Caco-2 (cell line): ENCODE measurements around the gene TSPYL2. TPM values are rescaled to one million over a fixed set of nuclear protein-coding genes. Genes with fewer than 3 reads are reported as not detected.
A peak's percentile ranks its signal among the peaks of the same experiment; 100 is the strongest.

ENCODE experiments used
- BruUV-seq: library from RNA; stranded (reverse); fragments of 400-500 nt; replicated peaks from 2 replicates; lab custom pipeline; 2021; lab: Mats Ljungman, UMichigan
- CTCF ChIA-PET: fragments of 300-600 bp; sonication (Branson Sonifier 250); formaldehyde crosslinking; loops from one replicate; lab custom pipeline; 2022; ENCODE audit warnings: antibody characterized with exemption; lab: Charles Lee
- POLR2A ChIA-PET: fragments of 300-600 bp; sonication (Branson Sonifier 250); formaldehyde crosslinking; loops from one replicate; lab custom pipeline; 2022; ENCODE audit warnings: antibody characterized with exemption; lab: Charles Lee
- DNase-seq, 2 experiments: peaks; one replicate each; pipeline versions ENCODE4 v3.0.0 to v3.0.0-alpha.2; 2020 to 2022
- H3K27me3 ChIP-seq: replicated peaks from 2 replicates; pipeline ENCODE4 v1.6.0; 2011; ENCODE audit warnings: low read length; ENCODE audit not compliant: control insufficient read depth, insufficient read depth
- H3K36me3 ChIP-seq: 2 replicates; pipeline ENCODE4 v1.5.1; 2011; ENCODE audit warnings: low read length; ENCODE audit not compliant: control insufficient read depth, insufficient read depth
- H3K4me1 ChIP-seq: fragments of 250-450 bp; sonication (Bioruptor Pico); 2 replicates; pipeline ENCODE4 v1.5.1; 2020; ENCODE audit warnings: mild to moderate bottlenecking
- H3K4me3 ChIP-seq: 2 replicates; pipeline ENCODE4 v1.5.1; 2011; ENCODE audit warnings: low read depth, mild to moderate bottlenecking, control low read depth, low read length
- H3K9me3 ChIP-seq: fragments of 250-450 bp; sonication (Bioruptor Pico); 2 replicates; pipeline ENCODE4 v1.5.1; 2020; ENCODE audit warnings: mild to moderate bottlenecking, moderate library complexity
- H3K27ac Mint-ChIP-seq: one replicate; pipeline ENCODE4 v1.8.0; 2022; ENCODE audit warnings: mixed read lengths; ENCODE audit not compliant: unreplicated experiment
- H3K27me3 Mint-ChIP-seq: one replicate; pipeline ENCODE4 v1.8.0; 2022; ENCODE audit warnings: mixed read lengths; ENCODE audit not compliant: insufficient read depth, unreplicated experiment
- H3K36me3 Mint-ChIP-seq: one replicate; pipeline ENCODE4 v1.8.0; 2022; ENCODE audit warnings: mild to moderate bottlenecking, mixed read lengths; ENCODE audit not compliant: insufficient read depth, unreplicated experiment
- H3K4me1 Mint-ChIP-seq: one replicate; pipeline ENCODE4 v1.8.0; 2022; ENCODE audit warnings: low read depth, mixed read lengths; ENCODE audit not compliant: unreplicated experiment
- H3K4me3 Mint-ChIP-seq: one replicate; pipeline ENCODE4 v1.8.0; 2022; ENCODE audit warnings: mild to moderate bottlenecking, moderate library complexity, mixed read lengths; ENCODE audit not compliant: unreplicated experiment
- H3K9me3 Mint-ChIP-seq: one replicate; pipeline ENCODE4 v1.8.0; 2022; ENCODE audit warnings: mixed read lengths; ENCODE audit not compliant: unreplicated experiment
- CTCF ChIP-seq, 2 experiments: fragments of 200-600 bp in 1 of 2; IDR thresholded peaks; 1 replicate in 1 of 2; 2 replicates in 1 of 2; pipeline versions ENCODE4 v1.5.1 to v1.8.0; 2011 to 2022; ENCODE audit warnings: antibody characterized with exemption in 1 of 2, control low read depth in 1 of 2, inconsistent platforms in 1 of 2, low read depth in 1 of 2, low read length in 1 of 2, mild to moderate bottlenecking in 1 of 2, moderate library complexity in 1 of 2; ENCODE audit not compliant: insufficient read depth in 1 of 2, severe bottlenecking in 1 of 2, unreplicated experiment in 1 of 2
- intact Hi-C: fragments of 100-400 bp; cut with micrococcal nuclease; formaldehyde crosslinking; loops from one replicate; pipeline ENCODE4 v1.10.0; 2022; ENCODE audit not compliant: unreplicated experiment
- total RNA-seq: library from RNA; stranded (reverse); gene quantifications from 2 replicates; pipeline ENCODE4 v1.2.3, GENCODE V29; 2022

TSPYL2 gene
- total RNA-seq, 1 experiment from 2014 or later = 30.9 TPM

GRCh38 chrX:53078943-53079342, 3.2 kb upstream of the TSPYL2 start:
- CTCF ChIA-PET = no interaction called here
- no peaks in the 10 kb centered on the region for H3K36me3 ChIP-seq
- H3K9me3 ChIP-seq = no peaks in the 10 kb centered on the region
- H3K9me3 Mint-ChIP-seq = no peaks in the 10 kb centered on the region
- no peak overlapping the region for H3K27ac Mint-ChIP-seq
- intact Hi-C loops = no loop called here
- H3K27me3 Mint-ChIP-seq = no peaks in the 10 kb centered on the region
- H3K4me1 ChIP-seq = no peaks in the 10 kb centered on the region
- H3K4me3 Mint-ChIP-seq = no peak overlapping the region
- BruUV-seq = no TSS peak
- H3K36me3 Mint-ChIP-seq = peaks cover 8% of the 10 kb centered on the region
- POLR2A ChIA-PET = no interaction called here
- no peaks in the 10 kb centered on the region for H3K27me3 ChIP-seq
- H3K4me1 Mint-ChIP-seq = peaks cover 7% of the 10 kb centered on the region
- H3K4me3 ChIP-seq = no peak overlapping the region
- DNase-seq = no peak
- TF ChIP-seq CTCF (IDR thresholded peaks at IDR 0.05; ENCODE audit: insufficient read depth in 1 of 2, low read depth in 1 of 2, low read length in 1 of 2, severe bottlenecking in 1 of 2, unreplicated experiment in 1 of 2) = no peak

GRCh38 chrX:53080628-53081580, 1.3 kb upstream of the TSPYL2 start:
- H3K4me1 Mint-ChIP-seq = peaks cover 7% of the 10 kb centered on the region
- TF ChIP-seq CTCF (IDR thresholded peaks at IDR 0.05; ENCODE audit: insufficient read depth in 1 of 2, low read depth in 1 of 2, low read length in 1 of 2, severe bottlenecking in 1 of 2, unreplicated experiment in 1 of 2) = no peak
- H3K27me3 ChIP-seq = no peaks in the 10 kb centered on the region
- no peaks in the 10 kb centered on the region for H3K36me3 ChIP-seq
- H3K4me3 ChIP-seq = peak overlapping the region; percentile 40
- H3K36me3 Mint-ChIP-seq = peaks cover 15% of the 10 kb centered on the region
- no peaks in the 10 kb centered on the region for H3K4me1 ChIP-seq
- H3K9me3 Mint-ChIP-seq = no peaks in the 10 kb centered on the region
- POLR2A ChIA-PET = no interaction called here
- intact Hi-C loops = loop anchor here (5.0 kb wide), 1 partner anchor 601 kb away; no protein-coding TSS in a partner anchor
- H3K27me3 Mint-ChIP-seq = no peaks in the 10 kb centered on the region
- H3K9me3 ChIP-seq = no peaks in the 10 kb centered on the region
- peak overlapping the region; percentile 90 for H3K4me3 Mint-ChIP-seq
- peak overlapping the region; percentile 75 for H3K27ac Mint-ChIP-seq
- CTCF ChIA-PET = no interaction called here
- BruUV-seq = no TSS peak
- DNase-seq = no peak

GRCh38 chrX:53082773-53083616, 828 bp downstream of the TSPYL2 start:
- no TSS peak for BruUV-seq
- Mint-ChIP-seq H3K9me3 (no peaks in the 10 kb centered on the region), H3K36me3 (peaks cover 28% of the 10 kb centered on the region), H3K27me3 (no peaks in the 10 kb centered on the region), H3K27ac (peak overlapping the region; percentile 86), H3K4me3 (peak overlapping the region; percentile 90), H3K4me1 (peaks cover 7% of the 10 kb centered on the region)
- ChIA-PET POLR2A (interaction anchor here (1.0 to 1.3 kb wide), 3 partner anchors 100 to 148 kb away, joined by 3 to 6 read pairs (median 3); no protein-coding TSS in a partner anchor), CTCF (no interaction called here)
- DNase-seq = no peak
- no peaks in the 10 kb centered on the region for H3K4me1 ChIP-seq
- no peaks in the 10 kb centered on the region for H3K9me3 ChIP-seq
- H3K36me3 ChIP-seq = no peaks in the 10 kb centered on the region; the same call in 1 of the 2 replicates
- H3K27me3 ChIP-seq = no peaks in the 10 kb centered on the region
- H3K4me3 ChIP-seq = peak overlapping the region; percentile 76
- no peak for TF ChIP-seq CTCF (IDR thresholded peaks at IDR 0.05; ENCODE audit: insufficient read depth in 1 of 2, low read depth in 1 of 2, low read length in 1 of 2, severe bottlenecking in 1 of 2, unreplicated experiment in 1 of 2)
- intact Hi-C loops = loop anchor here (1.0 to 5.0 kb wide), 2 partner anchors 10 to 599 kb away; no protein-coding TSS in a partner anchor
